GM18858 (cell line): ENCODE data around the gene ZMIZ1.

Source experiments
- ATAC-seq: cut with Tn5 transposase; IDR thresholded peaks from one replicate; pipeline ENCODE4 v1.9.1; 2021; ENCODE audit not compliant: unreplicated experiment

ZMIZ1 gene

DNA sequence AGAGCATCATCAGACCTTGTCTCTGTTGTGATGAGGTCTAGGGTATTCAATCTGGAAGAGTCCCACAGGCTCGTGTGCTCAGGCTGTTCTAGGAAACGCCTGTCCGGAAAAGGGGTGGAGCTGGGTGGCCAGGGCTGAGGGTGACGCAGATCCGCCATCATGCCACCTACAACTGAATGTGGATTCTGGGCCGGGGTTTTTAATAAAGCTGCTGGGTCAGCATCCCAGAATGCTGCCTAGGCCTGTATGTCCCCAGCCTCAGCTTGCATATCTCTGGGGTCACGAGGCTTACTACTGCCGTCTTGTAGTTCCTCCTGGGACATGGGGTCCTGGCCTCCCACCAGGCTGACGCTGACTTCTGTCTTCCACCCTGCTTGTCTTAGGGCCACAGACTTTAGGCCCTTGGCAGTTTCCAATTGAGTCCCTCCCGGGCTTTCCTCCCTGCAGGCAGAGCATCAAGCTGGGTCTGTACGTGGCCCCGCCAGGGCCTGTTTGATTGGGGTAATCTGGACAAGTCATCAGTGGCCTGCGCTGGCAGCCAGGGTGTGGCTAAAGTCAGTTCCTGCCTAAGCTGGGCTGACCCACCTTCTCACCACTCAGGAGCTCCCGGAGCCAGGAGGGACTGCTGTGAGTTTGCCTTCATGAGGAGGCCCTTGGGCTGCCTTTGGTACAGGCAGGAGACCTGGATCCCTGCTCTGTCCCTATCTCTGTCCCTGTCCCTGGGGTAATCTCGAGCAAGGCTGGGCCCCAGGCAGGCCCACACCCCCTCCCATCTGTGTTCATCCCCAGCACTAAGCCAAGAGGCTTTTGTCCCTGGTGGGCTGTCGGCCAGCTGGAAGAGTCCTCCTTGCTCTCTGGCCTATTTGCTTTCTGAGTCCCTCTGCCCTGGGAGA lies 79.9 kb downstream of the ZMIZ1 start:
- ATAC-seq: no peak

- no peak for ATAC-seq
These were observed 80.5 kb downstream of the ZMIZ1 start for GRCh38 chr10:79149345-79149661.

GRCh38 chr10:79149662-79150443 lies 81.1 kb downstream of the ZMIZ1 start:
- ATAC-seq: no peak

GRCh38 chr10:79150444-79150754 lies 81.6 kb downstream of the ZMIZ1 start:
- no peak for ATAC-seq

GRCh38 chr10:79152423-79152817 lies 83.7 kb downstream of the ZMIZ1 start:
- no peak for ATAC-seq

- ATAC-seq: no peak
These were observed 85.0 kb downstream of the ZMIZ1 start for GRCh38 chr10:79153745-79154144.

DNA sequence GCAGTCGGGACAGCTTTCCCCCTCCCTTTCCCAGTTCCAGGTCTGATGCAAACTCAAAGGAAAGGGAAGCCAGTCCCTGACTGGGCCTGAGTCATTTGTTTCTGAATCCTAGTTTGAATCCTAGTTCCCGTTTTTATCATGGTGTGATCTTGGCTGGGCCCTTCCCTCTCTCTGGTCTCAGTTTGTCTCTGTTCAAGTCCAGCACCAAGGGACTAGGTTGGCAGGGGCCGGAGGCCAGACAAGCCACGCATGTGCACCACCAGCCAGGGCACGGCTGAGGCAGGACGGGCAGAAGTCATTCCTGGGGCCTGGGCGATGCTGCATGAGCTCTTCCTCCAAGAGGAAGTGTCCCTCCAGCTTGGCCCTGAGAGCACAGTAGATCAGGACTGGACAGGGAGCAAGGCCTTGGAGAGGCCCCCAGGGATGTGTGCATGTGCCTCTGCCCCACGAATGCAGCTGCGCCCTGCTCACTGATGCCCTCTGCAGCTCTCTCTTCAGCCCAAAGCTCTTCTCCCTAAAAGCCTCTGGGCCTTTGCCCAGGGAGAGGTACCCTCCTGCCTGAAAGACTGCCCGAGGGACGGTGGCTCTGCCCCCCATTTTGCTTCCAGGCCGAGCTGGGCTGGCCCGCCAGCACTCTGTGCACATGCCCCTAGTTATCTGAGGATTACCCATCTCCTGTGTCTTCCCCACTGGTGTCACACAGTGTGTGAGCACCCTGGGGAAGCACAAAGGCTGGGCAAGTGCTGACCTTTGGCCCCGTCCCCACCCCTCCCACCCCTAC lies 86.7 kb downstream of the ZMIZ1 start:
- ATAC-seq: no peak

DNA sequence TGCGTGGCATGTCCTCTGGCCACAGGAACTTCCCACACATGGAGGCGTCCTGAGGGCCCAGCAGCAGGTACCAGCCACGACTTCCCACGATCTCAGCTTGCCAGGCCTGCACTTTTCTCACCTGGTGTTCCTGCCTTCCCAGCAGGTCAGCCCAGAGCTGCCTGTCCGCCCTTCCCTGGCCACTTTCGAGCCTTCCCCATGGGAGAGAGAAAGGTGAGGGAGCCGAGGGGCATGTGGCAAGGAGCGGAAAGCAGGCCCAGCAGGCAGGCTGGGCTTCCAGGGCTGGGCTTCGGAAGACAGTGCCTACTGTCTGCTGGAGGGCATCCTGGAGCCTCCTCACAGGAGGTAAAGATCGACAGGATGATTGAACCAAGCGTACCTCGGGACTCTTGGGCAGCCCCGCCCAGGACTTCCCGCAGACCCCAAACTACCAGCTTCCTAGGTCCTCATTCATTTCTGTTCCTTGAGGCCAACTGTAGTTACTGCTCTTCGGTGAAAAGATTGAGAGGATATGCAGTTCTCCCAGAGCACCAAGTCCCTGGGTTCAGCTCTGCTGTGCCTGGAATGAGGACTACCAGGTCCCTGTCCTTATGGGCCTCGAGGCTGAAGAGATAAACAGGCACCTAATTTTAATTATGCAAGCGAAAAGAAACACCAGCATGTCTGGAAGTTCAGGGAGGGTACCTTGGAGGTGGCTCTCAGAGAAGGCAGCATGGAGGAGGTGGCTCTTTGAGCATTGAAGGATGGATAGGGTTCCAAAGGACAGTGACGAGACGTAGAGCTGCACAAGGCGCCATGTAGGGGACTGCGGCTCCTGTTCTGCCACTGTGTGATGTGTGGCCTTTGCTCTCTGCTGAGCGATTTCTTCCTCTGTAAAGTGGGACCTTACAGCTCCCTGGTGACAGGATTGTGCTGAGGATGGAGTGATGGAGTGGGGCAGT lies 87.8 kb downstream of the ZMIZ1 start:
- no peak for ATAC-seq

GRCh38 chr10:79158004-79158340 lies 89.2 kb downstream of the ZMIZ1 start:
- ATAC-seq: no peak

- no peak for ATAC-seq
These were observed 89.8 kb downstream of the ZMIZ1 start for GRCh38 chr10:79158402-79159097.

DNA sequence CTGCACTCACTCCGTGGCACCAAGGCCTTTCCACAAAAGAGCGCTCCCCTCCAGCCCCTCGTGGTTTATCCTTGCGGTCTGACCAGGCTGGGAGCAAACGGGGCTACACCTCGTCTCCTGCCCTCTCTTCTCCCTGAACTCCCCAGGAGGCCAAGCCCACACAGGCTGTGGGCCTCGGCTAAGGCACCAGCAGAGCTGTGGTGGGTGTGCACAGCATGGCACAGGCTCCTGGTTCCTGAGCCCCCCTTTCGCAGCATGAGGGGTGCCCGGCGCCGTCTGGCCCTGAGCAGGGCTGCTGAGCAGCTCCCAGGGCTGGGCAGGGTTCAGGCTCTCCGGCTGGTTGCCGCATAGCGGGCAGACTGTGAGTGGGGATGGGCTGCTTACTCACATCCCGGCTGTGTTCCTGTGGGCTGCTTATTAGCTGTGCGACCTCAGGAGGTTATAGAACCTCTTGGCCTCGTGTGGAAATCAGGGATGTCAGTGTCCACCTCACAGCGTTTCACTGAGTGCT lies 90.4 kb downstream of the ZMIZ1 start:
- ATAC-seq: no peak

DNA sequence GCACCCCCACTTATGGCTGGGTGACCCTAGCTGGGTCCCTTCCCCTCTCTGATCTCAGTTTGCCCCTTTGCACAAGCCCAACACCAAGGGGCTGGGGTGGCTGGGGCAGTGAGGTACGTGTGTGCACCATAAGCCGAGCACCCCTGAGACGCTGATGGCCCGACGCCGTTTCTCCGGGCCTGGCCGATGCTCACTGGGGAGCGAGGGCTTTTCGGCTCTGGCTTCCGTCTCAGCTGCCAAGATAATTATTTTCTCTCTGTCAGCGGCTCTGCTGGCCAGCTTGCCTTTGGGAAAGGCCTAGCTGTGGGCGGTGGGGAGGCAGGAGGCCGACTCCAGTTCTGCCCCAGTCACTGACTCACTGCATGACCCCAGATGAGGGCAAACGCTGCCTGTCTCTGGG lies 91.0 kb downstream of the ZMIZ1 start:
- ATAC-seq: no peak

DNA sequence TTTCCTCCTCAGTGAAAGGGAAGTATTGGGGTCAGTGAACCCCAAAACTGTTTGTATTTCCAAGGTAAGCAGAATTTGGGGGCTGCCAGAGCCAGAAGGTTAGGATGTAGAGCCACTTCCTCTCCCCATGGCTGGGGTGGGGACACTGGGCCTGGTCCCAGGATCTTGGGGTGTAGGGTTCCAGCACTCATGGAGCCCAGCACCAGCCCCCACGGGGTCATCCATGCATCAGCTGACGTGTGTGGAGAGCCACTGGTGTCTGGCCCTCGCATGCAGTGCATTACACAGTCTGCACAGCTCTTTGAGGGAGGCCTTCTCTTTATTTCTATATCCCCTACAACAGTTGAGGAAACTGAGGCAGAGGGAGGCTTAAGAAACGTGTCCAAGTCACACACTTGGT lies 91.4 kb downstream of the ZMIZ1 start:
- no peak for ATAC-seq

DNA sequence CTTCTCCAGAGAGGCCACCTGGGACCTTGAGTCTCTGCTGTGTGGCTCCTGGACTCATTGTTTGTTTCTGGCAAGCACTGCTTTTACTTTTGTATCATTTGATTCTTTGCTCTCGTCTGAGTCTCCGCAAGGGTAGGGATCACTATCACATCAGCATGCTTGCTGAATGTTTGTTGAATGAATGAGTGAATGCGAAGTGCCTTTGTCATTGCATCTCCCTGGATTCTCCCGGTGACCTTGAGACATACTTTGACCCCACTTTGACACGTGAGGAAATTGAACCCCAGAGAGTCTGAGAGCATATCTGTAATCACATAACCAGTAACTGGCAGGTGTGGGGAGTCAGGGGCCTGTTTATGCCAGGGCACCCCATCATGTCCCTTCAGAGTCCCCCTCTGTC lies 92.8 kb downstream of the ZMIZ1 start:
- ATAC-seq: no peak

- no peak for ATAC-seq
These were observed 93.3 kb downstream of the ZMIZ1 start for GRCh38 chr10:79162022-79162421.

GRCh38 chr10:79162861-79163665 lies 94.3 kb downstream of the ZMIZ1 start:
- no peak for ATAC-seq

DNA sequence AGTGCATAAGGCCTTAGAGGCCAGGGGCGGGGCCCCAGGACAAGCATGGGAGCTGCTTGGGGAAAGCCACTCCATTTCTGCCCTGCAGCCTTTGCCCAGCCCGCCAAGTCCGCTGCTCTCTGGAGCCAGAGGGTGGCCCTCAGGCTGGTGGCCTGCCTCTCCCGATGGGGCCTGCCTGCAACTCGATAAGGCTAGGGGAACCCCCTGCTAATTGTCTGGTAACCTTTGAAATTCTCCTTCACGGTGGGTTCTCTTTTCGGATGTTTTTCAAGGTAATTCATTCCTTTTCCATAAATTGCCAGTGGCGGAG lies 94.9 kb downstream of the ZMIZ1 start:
- no peak for ATAC-seq

- no peak for ATAC-seq
These were observed 95.3 kb downstream of the ZMIZ1 start for GRCh38 chr10:79164075-79164474.

GRCh38 chr10:79165070-79165778 lies 96.5 kb downstream of the ZMIZ1 start:
- no peak for ATAC-seq
